ENCODE data around the gene DIPK1A. TPM values are rescaled to one million over a fixed set of nuclear protein-coding genes. Genes with fewer than 3 reads are reported as not detected.

The DIPK1A gene
- total RNA-seq (8.2 and 19.7 TPM in 2 replicates), polyA plus RNA-seq (39.1 and 85.7 TPM in 2 replicates), polyA minus RNA-seq (ENCODE audit: low replicate concordance) (1.0 and 3.1 TPM in 2 replicates)
- 23.0 and 47.2 TPM in 2 replicates for polyA plus RNA-seq (2012)

GRCh38 chr1:92961131-92961895 lies at the start of gene DIPK1A:
Gene DIPK1A (minus strand): TSS chr1:92961462. CDS start chr1:92961429, 33 bp downstream.
- Histone ChIP-seq H3K36me3 (ENCODE audit: control insufficient read depth, insufficient read depth, low read length) (no peaks in the 10 kb centered on the region), H4K20me1 (ENCODE audit: control insufficient read depth, extremely low read depth, insufficient read depth, low read length) (no peaks in the 10 kb centered on the region), H3K27me3 (ENCODE audit: control insufficient read depth, insufficient read depth, low read length) (peaks cover 3% of the 10 kb centered on the region), H3K27ac (ENCODE audit: insufficient read depth, low read length) (peak within 1 kb of the TSS; percentile 88), H3K4me2 (ENCODE audit: extremely low read depth, insufficient read depth, low read length) (peak within 1 kb of the TSS; percentile 97), H3K4me1 (ENCODE audit: control insufficient read depth, extremely low read depth, insufficient read depth, low read length) (peaks cover 2% of the 10 kb centered on the region), H3K9ac (ENCODE audit: insufficient read depth, low read length) (peak within 1 kb of the TSS; percentile 77), H3K9me3 (ENCODE audit: control insufficient read depth, insufficient read depth, low read depth, low read length) (no peaks in the 10 kb centered on the region), H2AFZ (ENCODE audit: low read length) (peak within 1 kb of the TSS; percentile 85), H3K79me2 (ENCODE audit: control insufficient read depth, insufficient read depth, low read length) (no peaks in the 10 kb centered on the region), H3K4me3 (replicated peaks in 1 of 4; ENCODE audit: control extremely low read depth in 1 of 4, insufficient read depth in 1 of 4, low read depth in 3 of 4, low read length in 4 of 4) (peak within 1 kb of the TSS; percentile 74 to 92 (median 80))
- DNase-seq (ENCODE audit: low read depth in 2 of 2), result peak; percentile 75 to 77
- TF ChIP-seq EZH2 (IDR thresholded peaks at IDR 0.05; ENCODE audit: low read length, missing control alignments) (no peak), CTCF (conservative IDR thresholded peaks at IDR 0.05 in 1 of 2, IDR thresholded peaks at IDR 0.05 in 1 of 2; ENCODE audit: low read depth in 1 of 2, low read length in 2 of 2) (no peak)

- Histone ChIP-seq H3K27ac (ENCODE audit: insufficient read depth, low read length) (no peak overlapping the region), H3K9ac (ENCODE audit: insufficient read depth, low read length) (no peak overlapping the region), H2AFZ (ENCODE audit: low read length) (no peak overlapping the region), H3K4me2 (ENCODE audit: extremely low read depth, insufficient read depth, low read length) (no peak overlapping the region), H3K79me2 (ENCODE audit: control insufficient read depth, insufficient read depth, low read length) (no peaks in the 10 kb centered on the region), H3K27me3 (ENCODE audit: control insufficient read depth, insufficient read depth, low read length) (peaks cover 9% of the 10 kb centered on the region), H3K9me3 (ENCODE audit: control insufficient read depth, insufficient read depth, low read depth, low read length) (no peaks in the 10 kb centered on the region), H3K4me3 (replicated peaks in 1 of 4; ENCODE audit: control extremely low read depth in 1 of 4, insufficient read depth in 1 of 4, low read depth in 3 of 4, low read length in 4 of 4) (no peak overlapping the region), H4K20me1 (ENCODE audit: control insufficient read depth, extremely low read depth, insufficient read depth, low read length) (no peaks in the 10 kb centered on the region), H3K4me1 (ENCODE audit: control insufficient read depth, extremely low read depth, insufficient read depth, low read length) (no peaks in the 10 kb centered on the region), H3K36me3 (ENCODE audit: control insufficient read depth, insufficient read depth, low read length) (no peaks in the 10 kb centered on the region)
- no peak for TF ChIP-seq CTCF (conservative IDR thresholded peaks at IDR 0.05 in 1 of 2, IDR thresholded peaks at IDR 0.05 in 1 of 2; ENCODE audit: low read depth in 1 of 2, low read length in 2 of 2)
- TF ChIP-seq EZH2 (IDR thresholded peaks at IDR 0.05; ENCODE audit: low read length, missing control alignments), result no peak
- DNase-seq (ENCODE audit: low read depth in 2 of 2), result peak; percentile 43 to 51
Observed at GRCh38 chr1:93007941-93008577, 46.8 kb upstream of the DIPK1A start.

- H3K27me3 ChIP-seq (ENCODE audit: control insufficient read depth, insufficient read depth, low read length), result peaks cover 18% of the 10 kb centered on the region
- H3K9me3 ChIP-seq (ENCODE audit: control insufficient read depth, insufficient read depth, low read depth, low read length), result no peaks in the 10 kb centered on the region
- TF ChIP-seq CTCF (conservative IDR thresholded peaks at IDR 0.05 in 1 of 2, IDR thresholded peaks at IDR 0.05 in 1 of 2; ENCODE audit: low read depth in 1 of 2, low read length in 2 of 2), result no peak
- no peak for TF ChIP-seq EZH2 (IDR thresholded peaks at IDR 0.05; ENCODE audit: low read length, missing control alignments)
- H4K20me1 ChIP-seq (ENCODE audit: control insufficient read depth, extremely low read depth, insufficient read depth, low read length), result peaks cover 3% of the 10 kb centered on the region
- no peaks in the 10 kb centered on the region for H3K79me2 ChIP-seq (ENCODE audit: control insufficient read depth, insufficient read depth, low read length)
- H3K4me1 ChIP-seq (ENCODE audit: control insufficient read depth, extremely low read depth, insufficient read depth, low read length), result no peaks in the 10 kb centered on the region
- no peak overlapping the region for H3K4me3 ChIP-seq (replicated peaks in 1 of 4; ENCODE audit: control extremely low read depth in 1 of 4, insufficient read depth in 1 of 4, low read depth in 3 of 4, low read length in 4 of 4)
- no peak for DNase-seq (ENCODE audit: low read depth in 2 of 2)
- H3K9ac ChIP-seq (ENCODE audit: insufficient read depth, low read length), result no peak overlapping the region
- H2AFZ ChIP-seq (ENCODE audit: low read length), result no peak overlapping the region
- H3K4me2 ChIP-seq (ENCODE audit: extremely low read depth, insufficient read depth, low read length), result no peak overlapping the region
- H3K36me3 ChIP-seq (ENCODE audit: control insufficient read depth, insufficient read depth, low read length), result no peaks in the 10 kb centered on the region
- H3K27ac ChIP-seq (ENCODE audit: insufficient read depth, low read length), result no peak overlapping the region
Observed at GRCh38 chr1:93005252-93005598, 44.0 kb upstream of the DIPK1A start.

Data from fibroblast of lung (primary cell).